GM18505 (cell line): Measurements from ENCODE around the gene C2orf80.
"Not testable (repeated sequence)": the region's sequence is repeated elsewhere in the genome, so short reads cannot be mapped to it uniquely, and the experiment has no call there.

Experiments
- ATAC-seq: cut with Tn5 transposase; IDR thresholded peaks from one replicate; pipeline ENCODE4 v1.9.1; 2021; ENCODE audit not compliant: unreplicated experiment
- POLR2A ChIP-seq: IDR thresholded peaks from 4 replicates; pipeline ENCODE4 v1.6.1; 2011; ENCODE audit warnings: borderline replicate concordance; ENCODE audit not compliant: insufficient read depth, insufficient read length; ENCODE audit errors: extremely low read depth

Gene C2orf80

DNA sequence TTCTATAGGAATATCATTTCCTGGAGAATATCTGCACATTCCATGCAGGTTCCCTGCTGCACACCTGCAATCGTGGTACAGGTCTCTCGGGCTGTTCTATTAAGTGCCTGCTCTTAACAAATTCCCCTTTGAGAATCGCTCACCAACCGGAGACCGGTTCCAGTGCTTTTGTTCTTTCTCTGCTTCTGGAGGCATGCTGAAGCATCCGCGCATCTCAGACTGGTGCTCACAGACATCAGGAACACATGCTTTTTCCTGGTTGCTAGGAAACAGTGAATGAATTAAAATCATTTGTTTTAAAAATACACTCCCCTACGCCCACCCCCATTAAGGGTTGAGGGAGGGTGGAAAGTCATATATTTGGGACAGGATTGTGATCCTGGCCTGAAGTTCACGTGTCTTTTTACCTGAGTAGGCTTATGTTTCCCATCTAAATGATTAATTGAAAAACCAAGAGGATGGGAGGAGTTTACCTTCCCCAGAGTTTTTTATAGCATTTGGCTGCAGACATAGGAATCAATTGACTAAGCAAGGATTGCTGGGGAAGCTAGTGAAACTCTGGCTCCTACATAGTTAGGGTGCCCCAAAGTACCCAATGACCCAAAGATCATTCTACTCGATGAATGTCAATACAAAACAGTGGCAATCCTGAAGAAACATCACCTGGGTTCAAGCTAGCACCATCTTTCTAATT is at the start of gene C2orf80:
Gene C2orf80 (minus strand): TSS at position 221 of the 694 bp plus-strand sequence. CDS start 3,044 bp downstream, outside the sequence.
- no peak for TF ChIP-seq POLR2A

GRCh38 chr2:208235860-208236259 is 46.0 kb upstream of the C2orf80 start:
- TF ChIP-seq POLR2A: no peak
- ATAC-seq: no peak

More for the DNA sequence above, at the start of gene C2orf80:
- no peak for ATAC-seq

- no peak for TF ChIP-seq POLR2A
- no peak for ATAC-seq
Observed at GRCh38 chr2:208234786-208235185, 45.0 kb upstream of the C2orf80 start.

DNA sequence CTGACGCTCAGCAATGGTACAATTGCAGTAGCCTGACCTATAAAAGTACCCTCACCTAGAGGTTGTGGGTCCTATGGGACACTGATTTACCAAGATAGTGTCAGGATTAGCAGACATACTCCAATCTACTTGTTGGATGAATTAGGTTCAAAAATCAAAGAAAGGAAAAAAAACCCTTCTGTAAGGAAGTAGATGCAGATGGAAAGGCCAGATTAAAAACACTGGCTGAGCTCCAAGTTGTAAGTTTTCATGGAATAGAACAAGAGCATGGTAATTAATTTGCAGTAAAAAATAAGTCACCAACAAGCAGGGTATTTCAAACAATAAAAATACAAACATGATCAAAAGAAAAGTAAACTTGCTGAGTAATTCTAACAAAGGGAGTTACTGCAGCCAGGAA is 38.6 kb upstream of the C2orf80 start:
- TF ChIP-seq POLR2A: no peak
- no peak for ATAC-seq

DNA sequence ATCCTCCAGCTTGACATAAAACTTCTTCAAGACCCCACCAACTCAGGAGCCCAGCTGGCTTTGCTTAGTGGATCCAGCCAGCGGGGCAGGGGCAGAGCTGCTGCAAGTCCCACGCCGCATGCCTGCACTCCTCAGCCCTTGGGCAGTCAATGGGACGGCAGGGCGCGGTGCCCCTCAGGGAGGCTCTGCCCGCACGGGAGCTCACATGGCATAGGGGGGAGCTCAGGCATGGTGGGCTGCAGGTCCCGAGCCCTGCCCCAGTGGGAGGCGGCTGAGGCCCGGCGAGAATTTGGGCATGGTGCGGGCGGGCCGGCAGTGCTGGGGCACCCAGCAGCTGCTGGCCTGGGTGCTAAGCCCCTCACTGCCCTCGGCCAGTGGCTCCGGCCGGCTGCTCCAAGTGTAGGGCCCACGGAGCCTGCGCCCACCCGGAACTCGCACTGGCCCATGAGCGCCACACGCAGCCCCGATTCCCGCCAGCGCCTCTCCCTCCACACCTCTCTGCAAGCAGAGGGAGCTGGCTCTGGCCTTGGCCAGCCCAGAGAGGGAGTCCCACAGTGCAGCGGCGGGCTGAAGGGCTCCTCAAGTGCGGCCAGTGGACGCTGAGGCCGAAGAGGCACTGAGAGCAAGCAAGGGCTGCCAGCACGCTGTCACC is 37.9 kb upstream of the C2orf80 start:
- no peak for ATAC-seq
- TF ChIP-seq POLR2A: no peak

GRCh38 chr2:208224802-208225201 is 35.0 kb upstream of the C2orf80 start:
- no peak for TF ChIP-seq POLR2A

GRCh38 chr2:208222351-208222750 is 32.5 kb upstream of the C2orf80 start:
- ATAC-seq: no peak

More at GRCh38 chr2:208224802-208225201, 35.0 kb upstream of the C2orf80 start:
- no peak for ATAC-seq

GRCh38 chr2:208221873-208222272 is 32.0 kb upstream of the C2orf80 start:
- ATAC-seq: not testable (repeated sequence)

More at GRCh38 chr2:208222351-208222750, 32.5 kb upstream of the C2orf80 start:
- TF ChIP-seq POLR2A: no peak

GRCh38 chr2:208210688-208211451 is 21.0 kb upstream of the C2orf80 start:
- ATAC-seq: no peak
- no peak for TF ChIP-seq POLR2A

- ATAC-seq: no peak
- TF ChIP-seq POLR2A: no peak
Observed at GRCh38 chr2:208208335-208209085, 18.7 kb upstream of the C2orf80 start.

- no peak for TF ChIP-seq POLR2A
Observed at GRCh38 chr2:208207769-208208168, 17.9 kb upstream of the C2orf80 start.

GRCh38 chr2:208204166-208204565 is 14.3 kb upstream of the C2orf80 start:
- TF ChIP-seq POLR2A: no peak
- no peak for ATAC-seq

More at GRCh38 chr2:208207769-208208168, 17.9 kb upstream of the C2orf80 start:
- no peak for ATAC-seq

- ATAC-seq: no peak
- no peak for TF ChIP-seq POLR2A
Observed at GRCh38 chr2:208195531-208195930, 5.7 kb upstream of the C2orf80 start.
